Stimulated activated CD4-positive, alpha-beta T cell treated with anti-CD3 and anti-CD28 coated beads, Interleukin-12 subunit alpha, Interleukin-12 subunit beta, amount 100 ng/mL, for 4 hours (primary cell): Measurements from ENCODE around the gene ELFN2.
"Not testable (repeated sequence)": the region's sequence is repeated elsewhere in the genome, so short reads cannot be mapped to it uniquely, and the experiment has no call there.

Experiments
- DNase-seq: peaks from one replicate; pipeline ENCODE4 v3.0.0-alpha.2; 2020

Gene ELFN2

GRCh38 chr22:37407856-37408255 lies 19.4 kb downstream of the ELFN2 start:
- DNase-seq, result no peak

- DNase-seq, result no peak
Measured at GRCh38 chr22:37406441-37407235, 20.6 kb downstream of the ELFN2 start.

DNA sequence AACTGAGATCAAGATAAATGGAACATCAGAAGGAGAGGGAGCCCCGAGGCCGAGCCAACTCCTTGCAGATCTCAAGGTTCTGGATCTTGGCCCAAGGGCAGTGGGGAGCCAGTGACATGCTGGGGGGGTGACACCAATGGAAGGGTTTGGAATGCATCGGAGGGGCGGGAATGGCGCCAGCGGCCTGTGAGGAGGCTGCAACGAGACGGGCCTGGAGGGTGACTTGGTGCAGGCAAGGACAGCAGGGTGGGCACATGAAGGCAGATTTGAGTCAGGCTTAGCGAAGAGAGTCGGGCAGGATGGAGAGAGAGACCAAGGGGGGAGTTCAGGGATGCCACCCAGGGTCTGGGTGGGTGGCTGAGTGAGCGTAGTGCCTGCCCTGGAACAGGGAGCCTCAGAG lies 23.2 kb downstream of the ELFN2 start:
- no peak for DNase-seq

GRCh38 chr22:37403267-37403960 lies 23.9 kb downstream of the ELFN2 start:
- DNase-seq, result no peak

GRCh38 chr22:37402184-37402506 lies 25.1 kb downstream of the ELFN2 start:
- DNase-seq, result no peak

DNA sequence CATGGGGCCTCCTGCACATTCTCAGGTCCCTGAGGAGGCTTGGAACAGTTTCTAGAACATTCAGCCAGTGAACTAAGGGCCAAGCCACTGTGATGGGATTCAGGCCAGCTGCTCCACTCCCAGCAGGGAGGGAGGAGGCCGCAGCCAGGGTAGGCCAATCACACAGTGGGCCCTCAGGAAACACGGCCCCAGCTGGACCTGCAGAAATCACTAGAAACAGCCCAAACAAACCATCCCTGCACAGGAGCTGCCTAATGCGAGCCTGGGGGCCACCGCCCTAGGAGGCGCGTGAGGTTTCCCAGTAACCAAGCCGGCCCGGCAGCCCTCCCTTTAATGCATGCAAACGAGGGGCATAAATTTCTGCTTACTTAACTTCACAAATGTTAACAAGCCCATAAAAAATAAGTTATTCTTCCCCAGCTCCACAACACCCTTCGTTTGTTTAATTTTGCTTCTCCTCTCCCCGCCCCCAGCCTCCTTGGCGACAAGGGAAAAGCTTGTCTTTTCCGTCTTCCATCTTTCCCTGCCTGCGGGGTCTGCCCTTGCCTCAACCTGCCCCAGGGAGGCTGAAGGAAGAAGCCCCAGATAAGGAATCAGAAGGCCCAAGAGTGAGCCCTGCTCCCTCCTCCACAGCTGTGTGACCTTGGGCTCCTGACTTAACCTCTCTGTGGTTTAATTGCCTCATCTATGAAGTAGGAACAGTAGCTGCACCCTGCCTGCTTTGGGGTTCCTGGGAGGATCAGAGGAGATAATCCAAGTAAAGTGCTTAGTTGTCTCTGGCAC lies 25.7 kb downstream of the ELFN2 start:
- no peak for DNase-seq

DNA sequence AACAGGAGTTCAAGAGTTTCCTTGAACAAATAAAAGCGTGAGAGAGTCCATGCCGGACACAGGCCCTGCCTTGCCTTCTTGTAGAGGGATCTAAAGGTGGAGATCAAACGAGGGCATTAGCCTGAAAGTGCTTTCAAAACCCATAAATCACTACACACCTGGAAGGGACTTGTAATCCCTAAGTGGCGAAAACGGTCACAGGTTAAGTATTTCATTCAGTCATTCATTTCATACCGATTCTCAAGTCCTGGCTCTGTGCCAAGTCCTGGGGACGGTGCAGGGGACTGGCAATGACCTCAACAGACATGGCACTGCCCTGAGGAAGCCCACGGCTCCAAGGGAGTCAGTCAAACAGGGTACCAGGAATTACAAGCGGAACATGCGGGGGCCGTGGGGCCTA lies 26.6 kb downstream of the ELFN2 start:
- DNase-seq, result no peak

DNA sequence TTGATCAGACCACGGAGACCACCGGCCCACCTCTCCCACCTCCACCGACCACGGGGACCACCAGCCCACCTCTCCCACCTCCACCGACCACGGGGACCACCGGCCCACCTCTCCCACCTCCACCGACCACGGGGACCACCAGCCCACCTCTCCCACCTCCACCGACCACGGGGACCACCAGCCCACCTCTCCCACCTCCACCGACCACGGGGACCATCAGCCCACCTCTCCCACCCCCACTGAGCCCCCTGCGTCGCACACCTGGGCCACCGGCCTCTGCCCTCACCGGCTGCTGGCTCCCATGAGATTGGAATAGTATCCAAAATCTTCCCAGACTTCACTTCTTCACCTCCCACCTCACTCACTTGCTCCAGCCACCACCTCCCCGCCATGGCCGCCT lies 27.8 kb downstream of the ELFN2 start:
- DNase-seq, result not testable (repeated sequence)

GRCh38 chr22:37397226-37397625 lies 30.1 kb downstream of the ELFN2 start:
- no peak for DNase-seq

DNA sequence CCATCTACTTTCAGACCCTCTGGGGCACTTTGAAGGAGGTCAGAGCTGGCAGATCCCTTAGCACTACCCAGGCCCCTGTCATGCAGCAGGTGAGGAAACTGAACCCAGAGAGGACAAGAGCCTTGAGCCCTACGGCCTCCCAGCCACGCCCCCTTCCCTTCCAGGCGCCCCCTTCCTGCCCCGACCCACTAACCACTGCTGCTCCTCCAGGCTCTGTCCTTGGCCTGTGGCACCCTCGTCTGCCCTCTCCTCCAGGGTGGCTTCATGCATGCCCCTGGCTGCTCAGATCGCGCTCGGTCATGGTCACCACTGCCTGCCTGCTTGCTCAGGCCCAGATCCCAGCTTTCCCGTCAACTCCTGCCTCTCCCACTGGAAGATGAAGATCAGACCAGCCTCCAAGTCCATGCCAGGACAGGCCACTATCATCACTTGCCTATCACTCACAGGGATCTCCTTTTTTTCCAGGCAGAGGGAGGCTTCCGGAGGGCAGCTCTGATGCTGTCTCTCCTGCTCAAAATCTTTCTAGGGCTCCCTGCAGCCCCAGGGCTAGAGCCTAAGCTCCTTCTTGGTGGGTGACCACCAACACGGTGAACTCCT lies 30.7 kb downstream of the ELFN2 start:
- DNase-seq, result no peak

DNA sequence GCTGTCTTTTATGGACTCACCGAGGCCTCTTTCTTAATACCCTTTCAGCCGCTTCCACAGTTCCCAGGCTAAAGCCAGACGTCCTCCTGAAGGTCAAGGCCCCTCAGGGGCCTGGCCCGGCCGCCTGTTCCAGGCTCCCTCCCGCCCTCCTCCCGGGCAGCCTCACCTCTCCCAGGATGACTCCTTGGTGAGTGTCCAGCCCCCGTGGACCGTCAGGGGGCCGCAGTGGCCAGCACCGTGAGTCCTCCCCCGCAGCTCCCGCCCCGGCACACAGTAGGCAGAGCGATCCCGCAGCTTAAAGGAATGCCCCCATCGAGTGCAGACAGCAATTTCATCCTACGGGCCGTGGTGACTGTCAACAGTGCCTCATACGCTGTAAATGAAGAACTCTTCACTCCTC lies 32.9 kb downstream of the ELFN2 start:
- DNase-seq, result no peak

DNA sequence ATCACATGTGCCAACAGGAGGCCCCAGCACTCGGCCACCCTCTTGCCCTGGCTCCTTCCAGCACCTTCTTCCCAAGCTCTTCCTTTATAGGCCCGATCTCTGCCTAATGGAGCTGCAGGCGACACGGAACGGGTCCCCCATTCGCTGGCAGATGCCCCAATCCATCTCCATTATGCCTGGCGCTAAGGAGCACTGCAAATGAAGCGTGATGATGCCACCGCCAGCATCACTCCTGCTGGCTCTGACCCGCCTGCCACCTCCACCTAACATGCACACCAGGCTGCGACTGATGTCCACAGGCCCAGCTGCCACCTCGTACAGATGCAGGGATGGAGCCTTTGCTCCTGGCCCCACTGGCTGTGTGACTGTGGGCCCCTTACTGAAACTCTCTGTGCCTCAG lies 33.5 kb downstream of the ELFN2 start:
- no peak for DNase-seq

DNA sequence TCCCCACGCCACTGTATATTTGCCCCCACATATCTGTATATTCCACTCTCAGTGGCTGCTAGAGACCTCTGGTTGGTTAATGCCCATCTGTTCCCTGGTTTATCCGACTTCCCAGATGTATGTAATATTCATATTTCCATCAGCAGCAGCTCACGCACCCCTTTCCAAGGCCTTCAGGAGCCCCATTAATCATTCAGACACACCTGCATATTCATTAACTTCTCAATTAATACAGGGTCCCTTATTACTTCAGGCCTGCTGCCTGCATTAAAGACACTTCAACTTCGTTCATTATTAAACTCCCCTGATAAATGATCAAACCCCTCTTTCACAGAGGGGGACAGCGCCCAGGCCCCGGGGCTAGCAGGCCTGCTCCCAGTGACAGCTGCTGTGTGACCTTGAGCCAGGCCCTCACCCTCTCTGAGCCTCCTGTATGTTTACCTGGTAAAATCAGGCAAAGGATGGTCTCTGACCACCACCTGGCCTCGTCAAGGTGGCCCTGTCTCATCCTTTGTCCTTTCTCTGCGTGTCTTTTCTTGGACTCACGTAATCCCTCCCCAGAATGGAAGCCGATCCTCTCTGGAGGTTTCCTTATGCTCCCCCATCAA lies 34.5 kb downstream of the ELFN2 start:
- DNase-seq, result no peak

GRCh38 chr22:37391702-37392101 lies 35.6 kb downstream of the ELFN2 start:
- DNase-seq, result no peak

DNA sequence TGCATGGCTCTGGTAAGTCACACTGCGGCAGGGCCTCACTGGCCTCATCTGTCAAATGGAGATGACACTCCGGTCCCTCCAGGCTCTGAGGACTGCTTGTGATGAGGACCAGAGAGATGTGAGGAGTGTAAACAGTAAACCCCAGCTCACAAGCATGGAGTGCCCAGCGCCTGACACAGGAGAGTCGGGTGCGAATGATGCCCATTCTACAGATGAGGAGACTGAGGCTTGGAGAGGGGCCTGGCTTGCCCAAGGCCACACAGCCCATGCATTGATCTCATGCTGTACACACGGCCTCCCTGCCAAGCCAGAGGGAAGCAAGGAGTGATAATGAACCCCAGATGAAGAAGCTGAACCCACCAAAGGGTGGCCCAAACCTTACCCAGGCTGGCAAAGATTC lies 37.2 kb downstream of the ELFN2 start:
- no peak for DNase-seq

GRCh38 chr22:37388538-37388937 lies 38.7 kb downstream of the ELFN2 start:
- no peak for DNase-seq

- DNase-seq, result no peak
Measured at GRCh38 chr22:37387793-37388192, 39.5 kb downstream of the ELFN2 start.

DNA sequence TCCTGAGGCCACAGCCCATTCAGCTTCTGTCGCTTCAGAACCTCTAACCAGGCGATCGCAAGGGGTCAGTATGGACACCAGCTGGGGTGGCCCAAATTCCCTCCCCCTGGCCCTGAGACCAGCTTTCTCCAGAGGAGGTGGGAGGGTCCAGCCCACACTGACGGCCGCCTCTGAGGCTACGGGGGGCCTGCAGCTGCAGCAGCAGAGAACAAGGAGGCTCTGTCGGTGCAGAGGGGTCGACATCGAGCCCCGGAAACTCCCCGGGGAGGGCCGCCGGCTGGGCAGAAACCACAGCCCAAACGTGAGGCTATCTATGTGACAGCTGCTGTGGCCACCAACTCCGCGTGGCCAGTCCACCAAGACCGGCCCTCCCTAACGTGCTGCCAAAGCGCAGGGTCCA lies 40.8 kb downstream of the ELFN2 start:
- no peak for DNase-seq

- DNase-seq, result no peak
Measured at GRCh38 chr22:37384691-37385090, 42.6 kb downstream of the ELFN2 start.

- no peak for DNase-seq
Measured at GRCh38 chr22:37383341-37383740, 43.9 kb downstream of the ELFN2 start.

DNA sequence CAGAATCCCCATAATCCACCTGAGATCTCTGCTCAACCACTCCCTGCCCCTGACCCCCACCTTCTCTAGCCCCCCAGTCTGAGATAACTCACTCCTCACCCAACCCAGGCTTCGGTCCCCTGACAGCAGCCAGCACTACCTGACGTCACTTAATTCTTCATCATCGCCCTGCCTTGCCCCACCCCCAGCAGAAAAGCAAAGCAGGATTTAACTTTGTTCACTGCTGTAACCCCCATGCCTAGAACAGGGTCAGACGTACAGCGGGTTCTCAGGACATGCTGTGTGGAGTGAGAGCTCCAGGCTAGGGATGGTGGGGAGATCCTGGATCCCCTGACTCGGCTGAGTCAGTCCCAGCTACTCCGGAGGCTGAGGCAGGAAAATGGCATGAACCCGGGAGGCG lies 45.8 kb downstream of the ELFN2 start:
- no peak for DNase-seq

DNA sequence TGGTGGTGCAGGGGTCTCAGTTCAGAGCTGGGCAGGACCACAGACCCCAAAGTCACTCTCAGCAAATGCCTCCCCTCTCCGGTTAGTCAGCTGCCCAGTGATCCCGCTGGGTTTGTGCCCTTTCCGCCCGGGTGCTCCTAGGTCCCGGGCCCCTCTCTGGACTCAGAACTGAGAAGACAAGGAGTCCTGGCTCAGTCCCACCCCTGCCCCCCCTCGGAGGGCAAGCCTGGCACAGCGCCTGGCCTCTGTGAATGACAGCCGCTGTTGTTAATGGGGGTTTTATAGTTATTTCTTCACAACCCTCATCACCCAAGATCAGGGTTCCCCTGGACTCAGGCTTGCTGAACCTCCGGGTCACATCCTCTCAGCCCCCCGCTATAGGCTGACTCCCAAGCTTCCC lies 47.6 kb downstream of the ELFN2 start:
- DNase-seq, result no peak

GRCh38 chr22:37379085-37379484 lies 48.2 kb downstream of the ELFN2 start:
- DNase-seq, result no peak
